Sigmoid colon (tissue), 7 donors: ENCODE results near the gene TAF12. TPM values are rescaled to one million over a fixed set of nuclear protein-coding genes. Genes with fewer than 3 reads are reported as not detected.
A peak's percentile ranks its signal among the peaks of the same experiment; 100 is the strongest.
"Not testable (repeated sequence)": the region's sequence is repeated elsewhere in the genome, so short reads cannot be mapped to it uniquely, and the experiment has no call there.

Experiments used
- DNase-seq: peaks from one replicate; pipeline ENCODE4 v3.0.0-alpha.2; 2019
- H3K27ac ChIP-seq, 4 donors: fragments of 200-600 bp; sonication (generic); one replicate each; pipeline ENCODE4 v1.5.1; 2016 to 2019; ENCODE audit warnings: mild to moderate bottlenecking in 1 of 4
- H3K27me3 ChIP-seq, 3 donors: fragments of 200-600 bp; sonication (generic); one replicate each; pipeline ENCODE4 v1.5.1; 2019; ENCODE audit warnings: mild to moderate bottlenecking in 1 of 3
- H3K36me3 ChIP-seq, 4 donors: fragments of 200-600 bp; sonication (generic); one replicate each; pipeline ENCODE4 v1.5.1; 2016 to 2019
- H3K4me1 ChIP-seq, 4 donors: fragments of 200-600 bp; sonication (generic); one replicate each; pipeline ENCODE4 v1.5.1; 2017 to 2019
- H3K4me3 ChIP-seq, 4 donors: fragments of 200-600 bp; sonication (generic); one replicate each; pipeline ENCODE4 v1.5.1; 2017 to 2019; ENCODE audit warnings: mild to moderate bottlenecking in 2 of 4, moderate library complexity in 1 of 4
- H3K9me3 ChIP-seq, 4 donors: fragments of 200-600 bp in 3 of 4; sonication (generic) in 3 of 4; one replicate each; pipeline versions ENCODE4 v1.5.1 to v1.6.1; 2013 to 2019
- EP300 ChIP-seq, 4 donors: sonication (generic); formaldehyde crosslinking; IDR thresholded peaks; one replicate each; pipeline ENCODE4 v1.6.1; 2017; ENCODE audit warnings: antibody characterized with exemption in 4 of 4
- POLR2A ChIP-seq, 2 donors: fragments of 450-650 bp; IDR thresholded peaks; one replicate each; pipeline ENCODE4 v1.6.1; 2016; ENCODE audit warnings: antibody characterized with exemption in 2 of 2, mild to moderate bottlenecking in 2 of 2, moderate library complexity in 2 of 2
- POLR2AphosphoS5 ChIP-seq, 4 donors: sonication (generic); formaldehyde crosslinking; IDR thresholded peaks; one replicate each; pipeline ENCODE4 v1.6.1; 2017; ENCODE audit warnings: antibody characterized with exemption in 4 of 4
- WGBS, 2 donors: extraction: QIAGEN DNeasy Blood & Tissue Kit; methylation state at CpG; one replicate each; pipeline ENCODE4 v1.1.7; 2013; 5-methylcytosine and 5-hydroxymethylcytosine counted together
- intact Hi-C: fragments of 100-400 bp; cut with DNase I; formaldehyde crosslinking; loops from one replicate; pipeline ENCODE4 v1.15.1; 2023
- polyA plus RNA-seq, 3 donors: library from polyadenylated mRNA; stranded (reverse); fragments of 200-250 nt; gene quantifications; one replicate each; pipeline ENCODE4 v1.2.3, GENCODE V29; 2013
- total RNA-seq, 4 donors: library from RNA; depleted of rRNA; stranded (reverse); fragments of >200 nt; gene quantifications; one replicate each; pipeline ENCODE4 v1.1.0, GENCODE V29; 2016
- TF ChIP-seq, protein P1 (sequence below), 4 experiments: fragments of 450-650 bp in 3 of 4; fragments of 200-600 bp in 1 of 4; IDR thresholded peaks; one replicate each; pipeline ENCODE4 v1.5.1; 2016 to 2019; ENCODE audit warnings: antibody characterized with exemption in 4 of 4, mild to moderate bottlenecking in 3 of 4, moderate library complexity in 2 of 4
- donor health status: healthy with polysubstance abuse.
- donor health status: Bipolar disorder and iron deficiency.
- donor health status: healthy.

Gene TAF12, protein sequence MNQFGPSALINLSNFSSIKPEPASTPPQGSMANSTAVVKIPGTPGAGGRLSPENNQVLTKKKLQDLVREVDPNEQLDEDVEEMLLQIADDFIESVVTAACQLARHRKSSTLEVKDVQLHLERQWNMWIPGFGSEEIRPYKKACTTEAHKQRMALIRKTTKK
- total RNA-seq (10 to 100 TPM; 16.8 to 27.5 (median 20.1) TPM), polyA plus RNA-seq (10 to 100 TPM; 19.2 to 21.0 (median 20.4) TPM)

DNA sequence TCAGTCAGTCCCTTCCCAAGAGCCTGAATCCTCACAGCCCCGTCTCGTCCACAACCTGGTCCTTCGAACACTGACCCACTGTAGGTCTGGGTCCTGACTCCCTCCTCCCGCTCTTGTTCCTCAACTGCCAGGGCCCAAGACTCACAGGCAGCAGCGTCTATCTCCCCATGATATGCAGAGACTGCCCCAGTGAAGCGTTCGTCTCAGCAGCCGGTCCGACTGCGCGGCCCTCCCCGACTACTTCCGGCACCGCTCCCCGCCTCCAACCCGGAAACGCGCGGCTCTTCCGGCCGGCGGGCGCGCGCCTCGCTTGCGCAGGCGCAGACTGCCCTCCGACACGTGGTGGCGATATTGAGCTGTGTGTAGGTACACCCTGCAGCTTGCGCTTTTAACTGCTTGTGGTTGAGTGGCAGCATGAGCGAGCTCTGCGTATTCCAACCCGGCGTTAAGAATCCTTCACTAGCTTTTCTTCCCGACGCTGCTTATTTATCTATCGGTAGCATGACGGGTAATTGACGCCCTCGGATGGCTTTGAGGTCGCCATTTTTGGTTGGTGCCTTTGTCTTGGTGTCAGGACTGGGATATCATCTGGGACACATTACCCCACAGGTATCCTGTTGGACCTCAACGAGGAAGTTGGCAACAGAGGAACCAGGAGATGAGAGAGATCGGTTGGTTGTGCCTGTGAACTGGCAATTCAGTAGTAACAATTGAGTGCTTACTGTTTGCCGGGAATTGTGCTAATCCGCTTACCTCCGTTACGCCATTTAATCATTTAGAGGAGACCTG is at the start of gene TAF12:
TAF12 (minus strand) TSS at position 221 of the 789 bp plus-strand sequence. CDS start 20,986 bp downstream, outside the sequence.
- Histone ChIP-seq H3K4me3 (peak within 1 kb of the TSS; percentile 68 to 79 (median 70)), H3K27ac (peak within 1 kb of the TSS; percentile 85 to 95 (median 92)), H3K27me3 (no peaks in the 10 kb centered on the region), H3K36me3 (no peaks in the 10 kb centered on the region), H3K9me3 (no peaks in the 10 kb centered on the region), H3K4me1 (peaks cover 0 to 41% (median 36%) of the 10 kb centered on the region in 4 donors)
- WGBS, 2 donors = 0 to 1% methylated on average over 49 of the region's 49 CpGs
- peak; percentile 95 for DNase-seq
- intact Hi-C loops = loop anchor here (2.0 to 10.0 kb wide), 5 partner anchors 26 to 542 kb away; partner anchors contain the start of genes GMEB1, SRSF4 and YTHDF2
- TF ChIP-seq POLR2AphosphoS5 (IDR thresholded peaks at IDR 0.05) (peak; percentile 88 to 97 (median 96)), POLR2A (IDR thresholded peaks at IDR 0.05) (peak; percentile 94 to 95), EP300 (IDR thresholded peaks at IDR 0.05) (no peak)
- TF ChIP-seq, protein P1, sequence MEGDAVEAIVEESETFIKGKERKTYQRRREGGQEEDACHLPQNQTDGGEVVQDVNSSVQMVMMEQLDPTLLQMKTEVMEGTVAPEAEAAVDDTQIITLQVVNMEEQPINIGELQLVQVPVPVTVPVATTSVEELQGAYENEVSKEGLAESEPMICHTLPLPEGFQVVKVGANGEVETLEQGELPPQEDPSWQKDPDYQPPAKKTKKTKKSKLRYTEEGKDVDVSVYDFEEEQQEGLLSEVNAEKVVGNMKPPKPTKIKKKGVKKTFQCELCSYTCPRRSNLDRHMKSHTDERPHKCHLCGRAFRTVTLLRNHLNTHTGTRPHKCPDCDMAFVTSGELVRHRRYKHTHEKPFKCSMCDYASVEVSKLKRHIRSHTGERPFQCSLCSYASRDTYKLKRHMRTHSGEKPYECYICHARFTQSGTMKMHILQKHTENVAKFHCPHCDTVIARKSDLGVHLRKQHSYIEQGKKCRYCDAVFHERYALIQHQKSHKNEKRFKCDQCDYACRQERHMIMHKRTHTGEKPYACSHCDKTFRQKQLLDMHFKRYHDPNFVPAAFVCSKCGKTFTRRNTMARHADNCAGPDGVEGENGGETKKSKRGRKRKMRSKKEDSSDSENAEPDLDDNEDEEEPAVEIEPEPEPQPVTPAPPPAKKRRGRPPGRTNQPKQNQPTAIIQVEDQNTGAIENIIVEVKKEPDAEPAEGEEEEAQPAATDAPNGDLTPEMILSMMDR (IDR thresholded peaks at IDR 0.05) = peak in 2 of 4 experiments; percentile 23 to 45

DNA sequence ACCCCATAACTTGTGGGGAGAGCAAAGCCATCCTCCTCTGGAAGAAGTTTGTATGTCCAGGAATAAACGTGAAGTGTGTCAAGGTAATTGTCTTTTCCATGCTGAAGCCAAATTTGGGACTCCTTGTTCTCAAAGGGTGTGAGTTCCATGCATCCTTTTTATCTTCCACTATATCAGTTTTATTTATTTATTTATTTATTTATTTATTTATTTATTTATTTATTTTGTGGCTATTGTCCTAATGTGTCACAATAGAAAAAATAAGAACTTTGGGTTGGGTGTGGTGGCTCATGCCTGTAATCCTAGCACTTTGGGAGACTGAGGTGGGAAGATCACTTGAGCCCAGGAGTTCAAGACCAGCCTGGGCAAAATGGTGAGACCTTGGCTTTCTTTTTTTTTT is 48.8 kb upstream of the TAF12 start:
- intact Hi-C loops, H3K4me3 ChIP-seq, H3K4me1 ChIP-seq, H3K9me3 ChIP-seq, H3K27me3 ChIP-seq, DNase-seq, H3K27ac ChIP-seq: not testable (repeated sequence)
- WGBS, 2 donors = 96% methylated on average over 1 of the region's 1 CpG
- peaks cover 0 to 57% (median 8%) of the 10 kb centered on the region in 4 donors for H3K36me3 ChIP-seq

DNA sequence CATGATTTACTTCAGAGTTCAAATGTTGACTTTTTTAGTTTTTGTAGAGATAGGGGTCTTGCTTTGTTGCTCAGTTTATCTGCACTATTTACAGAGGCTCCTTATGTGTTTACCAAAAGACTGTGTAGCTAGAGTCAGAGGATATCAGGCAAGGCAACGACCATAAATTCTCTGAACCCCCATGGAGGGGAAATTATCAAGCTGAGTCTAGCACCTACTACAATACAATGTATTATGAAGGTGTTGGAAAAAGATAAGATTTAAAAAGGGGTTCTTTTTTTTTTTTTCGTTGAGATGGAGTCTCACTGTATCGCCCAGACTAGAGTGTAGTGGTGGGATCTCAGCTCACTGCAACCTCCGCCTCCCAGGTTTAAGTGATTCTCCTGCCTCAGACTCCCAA is 42.1 kb upstream of the TAF12 start:
- H3K27me3 ChIP-seq = no peaks in the 10 kb centered on the region
- 84 to 86% methylated on average over 4 of the region's 4 CpGs for WGBS, 2 donors
- intact Hi-C loops = no loop called here
- DNase-seq = no peak
- H3K4me3 ChIP-seq = no peak overlapping the region
- H3K27ac ChIP-seq = no peak overlapping the region
- no peaks in the 10 kb centered on the region for H3K4me1 ChIP-seq
- H3K9me3 ChIP-seq = no peaks in the 10 kb centered on the region
- TF ChIP-seq, protein P1 (IDR thresholded peaks at IDR 0.05) = no peak
- no peak for TF ChIP-seq POLR2AphosphoS5 (IDR thresholded peaks at IDR 0.05)
- TF ChIP-seq EP300 (IDR thresholded peaks at IDR 0.05) = no peak
- no peak for TF ChIP-seq POLR2A (IDR thresholded peaks at IDR 0.05)
- H3K36me3 ChIP-seq = peaks cover 0 to 32% (median 4%) of the 10 kb centered on the region in 4 donors

DNA sequence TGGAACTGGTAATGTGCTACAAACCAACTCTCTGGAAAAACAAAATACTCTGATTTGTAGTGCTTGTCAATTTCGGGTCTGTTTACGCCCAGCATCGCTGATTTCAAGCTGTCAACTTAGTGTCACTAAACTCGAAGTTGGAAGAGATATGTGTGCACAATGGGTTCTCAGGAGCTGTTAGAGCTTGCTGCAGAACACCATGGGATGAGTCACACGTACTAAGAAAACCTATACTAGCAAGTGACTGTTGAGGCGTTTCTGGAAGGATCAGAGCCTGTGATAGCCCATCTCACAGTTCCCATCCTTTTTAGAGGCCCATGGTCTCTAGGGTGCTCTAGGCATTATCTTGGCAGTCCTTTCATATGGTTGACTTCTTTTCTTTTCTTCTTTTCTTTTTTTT is 40.0 kb upstream of the TAF12 start:
- Histone ChIP-seq H3K27me3 (no peaks in the 10 kb centered on the region), H3K27ac (no peak overlapping the region), H3K9me3 (no peaks in the 10 kb centered on the region), H3K36me3 (peaks cover 0 to 32% (median 4%) of the 10 kb centered on the region in 4 donors), H3K4me3 (no peak overlapping the region), H3K4me1 (no peaks in the 10 kb centered on the region)
- no peak for DNase-seq
- TF ChIP-seq POLR2AphosphoS5 (IDR thresholded peaks at IDR 0.05) (no peak), EP300 (IDR thresholded peaks at IDR 0.05) (no peak), POLR2A (IDR thresholded peaks at IDR 0.05) (no peak)
- TF ChIP-seq, protein P1 (IDR thresholded peaks at IDR 0.05) = no peak
- WGBS, 2 donors = 90 to 95% methylated on average over 6 of the region's 6 CpGs
- intact Hi-C loops = no loop called here

DNA sequence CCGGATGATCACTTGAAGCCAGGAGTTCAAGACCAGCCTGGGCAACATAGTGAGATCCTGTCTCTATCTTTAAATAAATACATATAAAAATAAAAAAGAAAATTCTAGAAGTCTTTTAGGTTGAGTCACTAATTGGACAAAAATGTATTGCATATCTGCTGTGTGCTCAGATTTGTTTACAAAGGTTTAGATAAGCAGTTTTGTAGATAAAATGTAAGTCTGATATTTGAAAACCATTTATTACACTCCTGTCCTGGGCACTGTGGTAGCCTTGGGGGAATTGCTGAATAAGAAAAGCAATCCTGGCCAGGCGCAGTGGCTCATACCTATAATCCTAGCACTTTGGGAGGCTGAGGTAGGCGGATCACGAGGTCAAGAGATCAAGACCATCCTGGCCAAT is 37.3 kb upstream of the TAF12 start:
- intact Hi-C loops = no loop called here
- H3K27me3 ChIP-seq = no peaks in the 10 kb centered on the region
- 96 to 98% methylated on average over 4 of the region's 4 CpGs for WGBS, 2 donors

More for the DNA sequence above, 37.3 kb upstream of the TAF12 start:
- TF ChIP-seq POLR2AphosphoS5 (IDR thresholded peaks at IDR 0.05) (no peak), POLR2A (IDR thresholded peaks at IDR 0.05) (no peak)
- TF ChIP-seq, protein P1 (IDR thresholded peaks at IDR 0.05) = no peak
- Histone ChIP-seq H3K9me3 (no peaks in the 10 kb centered on the region), H3K4me3 (no peak overlapping the region), H3K36me3 (peaks cover 0 to 20% (median 4%) of the 10 kb centered on the region in 4 donors), H3K27ac (no peak overlapping the region), H3K4me1 (no peaks in the 10 kb centered on the region)
- DNase-seq = no peak
